ENCODE measurements around the gene TMEM44.

TMEM44 gene

GRCh38 chr3:194633349-194634004 lies at the start of gene TMEM44:
Gene TMEM44, minus strand, starts transcription at chr3:194633419. Its CDS starts 204 bp downstream, at chr3:194633215.
- Histone ChIP-seq H3K27me3 (replicated peaks; ENCODE audit: control insufficient read depth, insufficient read depth, low read length) (no peaks in the 10 kb centered on the region), H3K36me3 (ENCODE audit: control insufficient read depth, insufficient read depth, low read length, severe bottlenecking) (no peaks in the 10 kb centered on the region), H3K9me3 (ENCODE audit: control insufficient read depth, low read length) (no peaks in the 10 kb centered on the region), H3K4me1 (ENCODE audit: control insufficient read depth, insufficient read depth, low read length) (peaks cover 9% of the 10 kb centered on the region), H3K9ac (ENCODE audit: low read length) (peak within 1 kb of the TSS; percentile 78), H3K4me3 (ENCODE audit: low read length) (peak within 1 kb of the TSS; percentile 87)
- DNase-seq (ENCODE audit: low read depth): peak; percentile 83

- peak; percentile 92 for DNase-seq (ENCODE audit: low read depth)
- Histone ChIP-seq H3K9ac (ENCODE audit: low read length) (no peak overlapping the region), H3K36me3 (ENCODE audit: control insufficient read depth, insufficient read depth, low read length, severe bottlenecking) (no peaks in the 10 kb centered on the region), H3K4me3 (ENCODE audit: low read length) (no peak overlapping the region), H3K4me1 (ENCODE audit: control insufficient read depth, insufficient read depth, low read length) (peaks cover 22% of the 10 kb centered on the region), H3K27me3 (replicated peaks; ENCODE audit: control insufficient read depth, insufficient read depth, low read length) (no peaks in the 10 kb centered on the region), H3K9me3 (ENCODE audit: control insufficient read depth, low read length) (no peaks in the 10 kb centered on the region)
Observed at GRCh38 chr3:194682694-194683310, 49.6 kb upstream of the TMEM44 start.

GRCh38 chr3:194682189-194682693 lies 49.0 kb upstream of the TMEM44 start:
- no peak overlapping the region for H3K4me3 ChIP-seq (ENCODE audit: low read length)
- no peak overlapping the region for H3K9ac ChIP-seq (ENCODE audit: low read length)
- no peak for DNase-seq (ENCODE audit: low read depth)
- no peaks in the 10 kb centered on the region for H3K27me3 ChIP-seq (replicated peaks; ENCODE audit: control insufficient read depth, insufficient read depth, low read length)
- H3K4me1 ChIP-seq (ENCODE audit: control insufficient read depth, insufficient read depth, low read length): peaks cover 19% of the 10 kb centered on the region
- no peaks in the 10 kb centered on the region for H3K36me3 ChIP-seq (ENCODE audit: control insufficient read depth, insufficient read depth, low read length, severe bottlenecking)
- H3K9me3 ChIP-seq (ENCODE audit: control insufficient read depth, low read length): no peaks in the 10 kb centered on the region

GRCh38 chr3:194680888-194681615 lies 47.8 kb upstream of the TMEM44 start:
- Histone ChIP-seq H3K4me1 (ENCODE audit: control insufficient read depth, insufficient read depth, low read length) (peaks cover 14% of the 10 kb centered on the region), H3K4me3 (ENCODE audit: low read length) (no peak overlapping the region)

GRCh38 chr3:194676471-194676870 lies 43.3 kb upstream of the TMEM44 start:
- peaks cover 25% of the 10 kb centered on the region for H3K4me1 ChIP-seq (ENCODE audit: control insufficient read depth, insufficient read depth, low read length)
- no peaks in the 10 kb centered on the region for H3K36me3 ChIP-seq (ENCODE audit: control insufficient read depth, insufficient read depth, low read length, severe bottlenecking)
- H3K4me3 ChIP-seq (ENCODE audit: low read length): no peak overlapping the region
- no peak for DNase-seq (ENCODE audit: low read depth)
- no peaks in the 10 kb centered on the region for H3K9me3 ChIP-seq (ENCODE audit: control insufficient read depth, low read length)
- no peaks in the 10 kb centered on the region for H3K27me3 ChIP-seq (replicated peaks; ENCODE audit: control insufficient read depth, insufficient read depth, low read length)
- no peak overlapping the region for H3K9ac ChIP-seq (ENCODE audit: low read length)

More at GRCh38 chr3:194680888-194681615, 47.8 kb upstream of the TMEM44 start:
- Histone ChIP-seq H3K27me3 (replicated peaks; ENCODE audit: control insufficient read depth, insufficient read depth, low read length) (no peaks in the 10 kb centered on the region), H3K36me3 (ENCODE audit: control insufficient read depth, insufficient read depth, low read length, severe bottlenecking) (no peaks in the 10 kb centered on the region), H3K9ac (ENCODE audit: low read length) (no peak overlapping the region), H3K9me3 (ENCODE audit: control insufficient read depth, low read length) (no peaks in the 10 kb centered on the region)
- no peak for DNase-seq (ENCODE audit: low read depth)

GRCh38 chr3:194675680-194676079 lies 42.5 kb upstream of the TMEM44 start:
- no peaks in the 10 kb centered on the region for H3K36me3 ChIP-seq (ENCODE audit: control insufficient read depth, insufficient read depth, low read length, severe bottlenecking)
- H3K4me1 ChIP-seq (ENCODE audit: control insufficient read depth, insufficient read depth, low read length): peaks cover 32% of the 10 kb centered on the region
- DNase-seq (ENCODE audit: low read depth): no peak
- H3K4me3 ChIP-seq (ENCODE audit: low read length): peak overlapping the region; percentile 31
- H3K9ac ChIP-seq (ENCODE audit: low read length): no peak overlapping the region
- no peaks in the 10 kb centered on the region for H3K9me3 ChIP-seq (ENCODE audit: control insufficient read depth, low read length)
- no peaks in the 10 kb centered on the region for H3K27me3 ChIP-seq (replicated peaks; ENCODE audit: control insufficient read depth, insufficient read depth, low read length)

- Histone ChIP-seq H3K27me3 (replicated peaks; ENCODE audit: control insufficient read depth, insufficient read depth, low read length) (no peaks in the 10 kb centered on the region), H3K9me3 (ENCODE audit: control insufficient read depth, low read length) (no peaks in the 10 kb centered on the region), H3K4me1 (ENCODE audit: control insufficient read depth, insufficient read depth, low read length) (peaks cover 37% of the 10 kb centered on the region), H3K36me3 (ENCODE audit: control insufficient read depth, insufficient read depth, low read length, severe bottlenecking) (no peaks in the 10 kb centered on the region), H3K9ac (ENCODE audit: low read length) (no peak overlapping the region), H3K4me3 (ENCODE audit: low read length) (peak overlapping the region; percentile 31)
- no peak for DNase-seq (ENCODE audit: low read depth)
Observed at GRCh38 chr3:194675081-194675640, 41.9 kb upstream of the TMEM44 start.

- no peak for DNase-seq (ENCODE audit: low read depth)
- no peaks in the 10 kb centered on the region for H3K9me3 ChIP-seq (ENCODE audit: control insufficient read depth, low read length)
- no peak overlapping the region for H3K4me3 ChIP-seq (ENCODE audit: low read length)
Observed at GRCh38 chr3:194673761-194674160, 40.5 kb upstream of the TMEM44 start.

GRCh38 chr3:194672876-194673275 lies 39.7 kb upstream of the TMEM44 start:
- no peak for DNase-seq (ENCODE audit: low read depth)
- Histone ChIP-seq H3K9ac (ENCODE audit: low read length) (peak overlapping the region; percentile 93), H3K4me1 (ENCODE audit: control insufficient read depth, insufficient read depth, low read length) (peaks cover 39% of the 10 kb centered on the region), H3K36me3 (ENCODE audit: control insufficient read depth, insufficient read depth, low read length, severe bottlenecking) (peaks cover 22% of the 10 kb centered on the region), H3K9me3 (ENCODE audit: control insufficient read depth, low read length) (no peaks in the 10 kb centered on the region), H3K4me3 (ENCODE audit: low read length) (peak overlapping the region; percentile 92), H3K27me3 (replicated peaks; ENCODE audit: control insufficient read depth, insufficient read depth, low read length) (no peaks in the 10 kb centered on the region)

More at GRCh38 chr3:194673761-194674160, 40.5 kb upstream of the TMEM44 start:
- Histone ChIP-seq H3K4me1 (ENCODE audit: control insufficient read depth, insufficient read depth, low read length) (peaks cover 39% of the 10 kb centered on the region), H3K9ac (ENCODE audit: low read length) (no peak overlapping the region), H3K27me3 (replicated peaks; ENCODE audit: control insufficient read depth, insufficient read depth, low read length) (no peaks in the 10 kb centered on the region), H3K36me3 (ENCODE audit: control insufficient read depth, insufficient read depth, low read length, severe bottlenecking) (peaks cover 13% of the 10 kb centered on the region)

GRCh38 chr3:194671900-194672808 lies 38.9 kb upstream of the TMEM44 start, which contains the start of gene LSG1:
Gene LSG1, minus strand, starts transcription at chr3:194672191. Its CDS starts 29 bp downstream, at chr3:194672162.
- Histone ChIP-seq H3K9me3 (ENCODE audit: control insufficient read depth, low read length) (no peaks in the 10 kb centered on the region), H3K4me3 (ENCODE audit: low read length) (peak within 1 kb of the TSS; percentile 92), H3K27me3 (replicated peaks; ENCODE audit: control insufficient read depth, insufficient read depth, low read length) (no peaks in the 10 kb centered on the region), H3K36me3 (ENCODE audit: control insufficient read depth, insufficient read depth, low read length, severe bottlenecking) (peaks cover 22% of the 10 kb centered on the region), H3K9ac (ENCODE audit: low read length) (peak within 1 kb of the TSS; percentile 93), H3K4me1 (ENCODE audit: control insufficient read depth, insufficient read depth, low read length) (peaks cover 39% of the 10 kb centered on the region)
- peak; percentile 98 for DNase-seq (ENCODE audit: low read depth)
